DOHH2 (cell line): ENCODE measurements around the gene ERAS.

Experiments used
- H3F3A ChIP-seq: fragments of 200-600 bp; sonication (generic), shearing (Covaris generic); 2 replicates; pipeline ENCODE4 v1.6.0; 2016; ENCODE audit warnings: antibody characterized with exemption, mild to moderate bottlenecking; ENCODE audit not compliant: control insufficient read depth, insufficient read depth
- H3K27ac ChIP-seq: fragments of 200-600 bp; sonication (generic); 2 replicates; pipeline ENCODE4 v1.5.1; 2014; ENCODE audit warnings: low read depth, mild to moderate bottlenecking, low read length, moderate library complexity
- H3K27me3 ChIP-seq: fragments of 200-600 bp; sonication (generic); 2 replicates; pipeline ENCODE4 v1.6.1; 2014; ENCODE audit warnings: mild to moderate bottlenecking, low read length, mixed read lengths; ENCODE audit not compliant: control insufficient read depth
- H3K36me3 ChIP-seq: fragments of 200-600 bp; sonication (generic); 2 replicates; pipeline ENCODE4 v1.6.1; 2014; ENCODE audit warnings: mild to moderate bottlenecking, low read length, moderate library complexity, mixed read lengths; ENCODE audit not compliant: control insufficient read depth
- H3K4me1 ChIP-seq: fragments of 200-600 bp; sonication (generic); 2 replicates; pipeline ENCODE4 v1.6.1; 2014; ENCODE audit warnings: mild to moderate bottlenecking, low read length, mixed read lengths; ENCODE audit not compliant: control insufficient read depth
- H3K4me2 ChIP-seq: fragments of 200-600 bp; sonication (generic); 2 replicates; pipeline ENCODE4 v1.6.0; 2014; ENCODE audit warnings: mild to moderate bottlenecking, low read length, moderate library complexity
- H3K4me3 ChIP-seq: fragments of 200-600 bp; sonication (generic); 2 replicates; pipeline ENCODE4 v1.5.1; 2014; ENCODE audit warnings: mild to moderate bottlenecking, low read length, mixed read lengths
- H3K79me2 ChIP-seq: fragments of 200-600 bp; sonication (generic); 2 replicates; pipeline ENCODE4 v1.6.1; 2014; ENCODE audit warnings: mild to moderate bottlenecking, low read length, mixed read lengths; ENCODE audit not compliant: control insufficient read depth
- H3K9me2 ChIP-seq: fragments of 200-600 bp; sonication (generic); replicated peaks from 2 replicates; pipeline ENCODE4 v1.6.1; 2014; ENCODE audit warnings: mild to moderate bottlenecking, low read length, mixed read lengths; ENCODE audit not compliant: control insufficient read depth
- H3K9me3 ChIP-seq: fragments of 200-600 bp; sonication (generic); 2 replicates; pipeline ENCODE4 v1.6.1; 2014; ENCODE audit warnings: antibody characterized with exemption, low read length, mixed read lengths; ENCODE audit not compliant: control insufficient read depth, insufficient read depth
- H4K20me1 ChIP-seq: fragments of 200-600 bp; sonication (generic); 2 replicates; pipeline ENCODE4 v1.6.0; 2014; ENCODE audit warnings: low read depth, mild to moderate bottlenecking, antibody characterized with exemption, low read length, moderate library complexity; ENCODE audit not compliant: control insufficient read depth, insufficient read depth
- EZH2phosphoT487 ChIP-seq: fragments of 200-600 bp; sonication (generic); IDR thresholded peaks from 2 replicates; pipeline ENCODE4 v1.6.1; 2017; ENCODE audit warnings: borderline replicate concordance, mild to moderate bottlenecking, antibody characterized with exemption, low read length, moderate library complexity, mixed read lengths
- TF ChIP-seq, protein P1 (sequence below): fragments of 200-600 bp; sonication (generic); IDR thresholded peaks from one replicate; pipeline ENCODE4 v1.5.1; 2014; ENCODE audit warnings: antibody characterized with exemption, mild to moderate bottlenecking, low read depth, low read length; ENCODE audit not compliant: poor library complexity, severe bottlenecking

The ERAS gene

GRCh38 chrX:48826135-48826875 lies at the start of gene ERAS:
ERAS (plus strand) TSS chrX:48826513; CDS start chrX:48829124, 2,611 bp downstream.
- no peak within 1 kb of the TSS for H3K4me2 ChIP-seq
- H3F3A ChIP-seq: no peaks in the 10 kb centered on the region
- H3K9me3 ChIP-seq: no peaks in the 10 kb centered on the region
- no peaks in the 10 kb centered on the region for H3K9me2 ChIP-seq
- H3K36me3 ChIP-seq: no peaks in the 10 kb centered on the region
- no peak within 1 kb of the TSS for H3K27ac ChIP-seq
- H3K4me1 ChIP-seq: no peaks in the 10 kb centered on the region
- H3K27me3 ChIP-seq: no peaks in the 10 kb centered on the region
- H3K4me3 ChIP-seq: no peak within 1 kb of the TSS
- TF ChIP-seq, protein P1, sequence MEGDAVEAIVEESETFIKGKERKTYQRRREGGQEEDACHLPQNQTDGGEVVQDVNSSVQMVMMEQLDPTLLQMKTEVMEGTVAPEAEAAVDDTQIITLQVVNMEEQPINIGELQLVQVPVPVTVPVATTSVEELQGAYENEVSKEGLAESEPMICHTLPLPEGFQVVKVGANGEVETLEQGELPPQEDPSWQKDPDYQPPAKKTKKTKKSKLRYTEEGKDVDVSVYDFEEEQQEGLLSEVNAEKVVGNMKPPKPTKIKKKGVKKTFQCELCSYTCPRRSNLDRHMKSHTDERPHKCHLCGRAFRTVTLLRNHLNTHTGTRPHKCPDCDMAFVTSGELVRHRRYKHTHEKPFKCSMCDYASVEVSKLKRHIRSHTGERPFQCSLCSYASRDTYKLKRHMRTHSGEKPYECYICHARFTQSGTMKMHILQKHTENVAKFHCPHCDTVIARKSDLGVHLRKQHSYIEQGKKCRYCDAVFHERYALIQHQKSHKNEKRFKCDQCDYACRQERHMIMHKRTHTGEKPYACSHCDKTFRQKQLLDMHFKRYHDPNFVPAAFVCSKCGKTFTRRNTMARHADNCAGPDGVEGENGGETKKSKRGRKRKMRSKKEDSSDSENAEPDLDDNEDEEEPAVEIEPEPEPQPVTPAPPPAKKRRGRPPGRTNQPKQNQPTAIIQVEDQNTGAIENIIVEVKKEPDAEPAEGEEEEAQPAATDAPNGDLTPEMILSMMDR: peak; percentile 14
- no peak for TF ChIP-seq EZH2phosphoT487
- H4K20me1 ChIP-seq: no peaks in the 10 kb centered on the region
- H3K79me2 ChIP-seq: no peaks in the 10 kb centered on the region

DNA sequence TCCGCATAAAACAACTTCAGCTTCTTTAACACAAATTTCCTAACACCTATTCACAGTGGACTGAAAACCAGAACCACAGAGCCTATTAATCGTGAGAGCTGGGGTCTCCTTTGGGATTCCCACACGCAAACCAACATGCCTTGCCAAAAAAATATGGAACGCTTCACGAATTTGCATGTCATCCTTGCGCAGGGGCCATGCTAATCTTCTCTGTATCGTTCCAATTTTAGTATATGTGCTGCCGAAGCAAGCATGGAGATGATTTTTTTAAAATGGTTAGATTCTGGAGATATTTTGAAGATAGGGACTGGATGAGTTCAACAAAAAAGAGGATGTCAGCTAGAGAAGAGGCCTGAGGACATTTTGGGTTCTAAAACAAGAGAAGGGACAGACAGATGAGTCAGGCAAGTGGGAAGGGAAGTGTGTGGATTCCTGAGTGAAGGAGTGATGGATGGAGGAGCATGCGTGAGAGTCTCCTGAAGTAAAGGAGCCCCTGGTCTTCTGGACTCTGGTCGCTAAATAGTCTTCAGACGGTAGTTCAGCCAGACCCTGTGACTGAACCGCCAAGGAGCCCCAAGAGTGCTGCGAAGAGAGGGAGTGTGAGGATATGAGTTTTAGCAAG lies 49.4 kb upstream of the ERAS start:
- Histone ChIP-seq H3K9me2 (no peaks in the 10 kb centered on the region), H3K4me2 (no peak overlapping the region), H3K4me1 (no peaks in the 10 kb centered on the region), H4K20me1 (no peaks in the 10 kb centered on the region), H3K4me3 (no peak overlapping the region), H3K79me2 (no peaks in the 10 kb centered on the region), H3K9me3 (no peaks in the 10 kb centered on the region), H3F3A (no peaks in the 10 kb centered on the region), H3K27ac (no peak overlapping the region), H3K36me3 (no peaks in the 10 kb centered on the region), H3K27me3 (no peaks in the 10 kb centered on the region)
- no peak for TF ChIP-seq EZH2phosphoT487
- TF ChIP-seq, protein P1: no peak

DNA sequence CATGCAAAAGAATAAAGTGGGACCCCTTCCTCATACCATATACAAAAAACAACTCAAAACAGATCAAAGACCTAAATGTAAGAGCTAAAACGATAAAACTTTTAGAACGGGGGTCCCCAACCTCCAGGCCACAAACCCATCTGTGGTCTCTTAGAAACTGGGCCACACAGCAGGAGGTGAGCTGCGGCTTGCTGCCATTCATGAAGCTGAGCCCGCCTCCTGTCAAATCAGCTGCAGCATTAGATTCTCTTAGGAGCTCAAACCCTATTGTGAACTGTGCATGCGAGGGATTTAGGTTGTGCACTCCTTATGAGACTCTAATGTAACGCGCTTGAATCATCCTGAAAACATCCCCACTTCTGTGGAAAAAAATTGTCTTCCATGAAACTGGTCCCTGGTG lies 46.9 kb upstream of the ERAS start:
- H3K27ac ChIP-seq: no peak overlapping the region
- H3K27me3 ChIP-seq: no peaks in the 10 kb centered on the region
- H4K20me1 ChIP-seq: no peaks in the 10 kb centered on the region
- no peaks in the 10 kb centered on the region for H3K9me3 ChIP-seq
- H3F3A ChIP-seq: no peaks in the 10 kb centered on the region
- no peaks in the 10 kb centered on the region for H3K9me2 ChIP-seq
- H3K79me2 ChIP-seq: no peaks in the 10 kb centered on the region
- TF ChIP-seq, protein P1: no peak
- no peak for TF ChIP-seq EZH2phosphoT487
- no peaks in the 10 kb centered on the region for H3K36me3 ChIP-seq
- H3K4me1 ChIP-seq: no peaks in the 10 kb centered on the region
- no peak overlapping the region for H3K4me2 ChIP-seq
- no peak overlapping the region for H3K4me3 ChIP-seq
